WERI-Rb-1 (cell line): Measurements from ENCODE around the gene GRIK4.

Source experiments
- DNase-seq: peaks from one replicate; pipeline ENCODE4 v3.0.0-alpha.2; 2020
- H3K27ac ChIP-seq: fragments of 250-450 bp; sonication (Bioruptor Pico); 2 replicates; pipeline ENCODE4 v1.5.1; 2020; ENCODE audit warnings: mild to moderate bottlenecking, moderate library complexity
- H3K27me3 ChIP-seq: fragments of 250-450 bp; sonication (Bioruptor Pico); 2 replicates; pipeline ENCODE4 v1.5.1; 2021; ENCODE audit warnings: mild to moderate bottlenecking, low read depth, moderate library complexity; ENCODE audit not compliant: insufficient read depth, severe bottlenecking
- H3K36me3 ChIP-seq: fragments of 250-450 bp; sonication (Bioruptor Pico); 2 replicates; pipeline ENCODE4 v1.5.1; 2020; ENCODE audit warnings: mild to moderate bottlenecking, moderate library complexity
- H3K4me3 ChIP-seq: 2 replicates; pipeline ENCODE4 v1.5.1; 2011; ENCODE audit warnings: low read depth, mild to moderate bottlenecking, control low read depth, low read length
- H3K9me3 ChIP-seq: fragments of 250-450 bp; sonication (Bioruptor Pico); 2 replicates; pipeline ENCODE4 v1.5.1; 2021; ENCODE audit warnings: mild to moderate bottlenecking, moderate library complexity; ENCODE audit not compliant: severe bottlenecking
- TF ChIP-seq, protein P1 (sequence below): IDR thresholded peaks from 2 replicates; pipeline ENCODE4 v1.5.1; 2011; ENCODE audit warnings: low read depth, mild to moderate bottlenecking, control low read depth, inconsistent platforms, low read length

Gene GRIK4

GRCh38 chr11:120511820-120512738 lies 531 bp downstream of the GRIK4 start:
- H3K27ac ChIP-seq = no peak overlapping the region
- H3K9me3 ChIP-seq = no peaks in the 10 kb centered on the region
- H3K36me3 ChIP-seq = no peaks in the 10 kb centered on the region
- H3K4me3 ChIP-seq = peak overlapping the region; percentile 59
- peak; percentile 31 for DNase-seq
- TF ChIP-seq, protein P1, sequence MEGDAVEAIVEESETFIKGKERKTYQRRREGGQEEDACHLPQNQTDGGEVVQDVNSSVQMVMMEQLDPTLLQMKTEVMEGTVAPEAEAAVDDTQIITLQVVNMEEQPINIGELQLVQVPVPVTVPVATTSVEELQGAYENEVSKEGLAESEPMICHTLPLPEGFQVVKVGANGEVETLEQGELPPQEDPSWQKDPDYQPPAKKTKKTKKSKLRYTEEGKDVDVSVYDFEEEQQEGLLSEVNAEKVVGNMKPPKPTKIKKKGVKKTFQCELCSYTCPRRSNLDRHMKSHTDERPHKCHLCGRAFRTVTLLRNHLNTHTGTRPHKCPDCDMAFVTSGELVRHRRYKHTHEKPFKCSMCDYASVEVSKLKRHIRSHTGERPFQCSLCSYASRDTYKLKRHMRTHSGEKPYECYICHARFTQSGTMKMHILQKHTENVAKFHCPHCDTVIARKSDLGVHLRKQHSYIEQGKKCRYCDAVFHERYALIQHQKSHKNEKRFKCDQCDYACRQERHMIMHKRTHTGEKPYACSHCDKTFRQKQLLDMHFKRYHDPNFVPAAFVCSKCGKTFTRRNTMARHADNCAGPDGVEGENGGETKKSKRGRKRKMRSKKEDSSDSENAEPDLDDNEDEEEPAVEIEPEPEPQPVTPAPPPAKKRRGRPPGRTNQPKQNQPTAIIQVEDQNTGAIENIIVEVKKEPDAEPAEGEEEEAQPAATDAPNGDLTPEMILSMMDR = no peak
- no peaks in the 10 kb centered on the region for H3K27me3 ChIP-seq

- no peak overlapping the region for H3K27ac ChIP-seq
- H3K27me3 ChIP-seq = no peaks in the 10 kb centered on the region
- no peaks in the 10 kb centered on the region for H3K36me3 ChIP-seq
- no peaks in the 10 kb centered on the region for H3K9me3 ChIP-seq
- peak; percentile 31 for DNase-seq
- 0 out of 2 replicates have a peak overlapping the region, but pooled peaks have one; percentile 59 for H3K4me3 ChIP-seq
- TF ChIP-seq, protein P1 = 0 out of 2 replicates have a peak, but pooled peaks have one; percentile 25
Observed at GRCh38 chr11:120512739-120513435, 1.3 kb downstream of the GRIK4 start.

DNA sequence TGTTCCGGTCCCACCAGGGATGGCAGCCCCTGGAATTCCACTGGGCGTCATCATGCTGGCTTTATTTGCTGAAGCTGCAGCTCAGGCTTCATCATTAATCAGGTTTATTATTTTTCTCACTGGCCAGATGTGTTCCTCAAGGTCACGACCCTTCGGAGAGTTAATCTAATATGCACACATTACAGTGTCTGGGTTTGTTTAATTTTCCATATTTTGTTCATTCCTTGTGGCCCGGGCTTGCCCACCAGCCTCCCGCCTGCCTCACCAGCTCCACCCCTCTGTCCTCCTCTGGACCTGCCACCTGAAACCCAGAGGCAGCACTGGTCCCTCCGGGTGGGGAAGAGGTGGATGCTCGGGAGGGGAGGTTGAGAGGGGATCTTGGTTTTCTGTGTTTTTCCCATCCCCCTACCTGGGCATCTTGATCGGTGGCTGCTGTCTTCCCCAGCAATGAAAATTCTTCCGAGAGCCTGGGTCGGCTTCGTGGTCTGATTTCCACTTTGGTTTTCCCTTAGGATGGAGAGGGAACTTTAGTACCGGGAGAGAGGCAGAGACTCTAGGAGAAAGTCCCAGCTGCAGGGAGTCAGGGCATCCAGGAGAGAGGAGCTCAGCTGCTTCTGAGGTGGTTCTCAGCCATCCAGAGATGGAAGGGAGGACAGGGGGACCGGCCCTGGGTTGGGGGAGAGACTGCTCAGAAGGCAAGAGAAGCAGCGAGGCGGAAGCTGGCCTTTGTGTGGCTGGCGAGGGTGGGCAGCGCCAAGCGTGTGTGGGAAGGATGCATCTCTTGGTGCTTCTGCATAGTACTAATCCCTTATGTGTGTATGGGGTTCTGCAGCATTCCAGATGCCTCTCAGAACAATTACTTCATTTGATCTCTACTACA lies 2.1 kb downstream of the GRIK4 start:
- H3K4me3 ChIP-seq = no peak overlapping the region
- H3K36me3 ChIP-seq = no peaks in the 10 kb centered on the region
- DNase-seq = no peak
- H3K9me3 ChIP-seq = no peaks in the 10 kb centered on the region
- H3K27me3 ChIP-seq = no peaks in the 10 kb centered on the region
- H3K27ac ChIP-seq = no peak overlapping the region
- TF ChIP-seq, protein P1 = no peak

GRCh38 chr11:120514541-120515121 lies 3.1 kb downstream of the GRIK4 start:
- Histone ChIP-seq H3K27me3 (no peaks in the 10 kb centered on the region), H3K27ac (no peak overlapping the region), H3K4me3 (no peak overlapping the region), H3K36me3 (no peaks in the 10 kb centered on the region), H3K9me3 (no peaks in the 10 kb centered on the region)
- no peak for DNase-seq
- TF ChIP-seq, protein P1 = no peak

DNA sequence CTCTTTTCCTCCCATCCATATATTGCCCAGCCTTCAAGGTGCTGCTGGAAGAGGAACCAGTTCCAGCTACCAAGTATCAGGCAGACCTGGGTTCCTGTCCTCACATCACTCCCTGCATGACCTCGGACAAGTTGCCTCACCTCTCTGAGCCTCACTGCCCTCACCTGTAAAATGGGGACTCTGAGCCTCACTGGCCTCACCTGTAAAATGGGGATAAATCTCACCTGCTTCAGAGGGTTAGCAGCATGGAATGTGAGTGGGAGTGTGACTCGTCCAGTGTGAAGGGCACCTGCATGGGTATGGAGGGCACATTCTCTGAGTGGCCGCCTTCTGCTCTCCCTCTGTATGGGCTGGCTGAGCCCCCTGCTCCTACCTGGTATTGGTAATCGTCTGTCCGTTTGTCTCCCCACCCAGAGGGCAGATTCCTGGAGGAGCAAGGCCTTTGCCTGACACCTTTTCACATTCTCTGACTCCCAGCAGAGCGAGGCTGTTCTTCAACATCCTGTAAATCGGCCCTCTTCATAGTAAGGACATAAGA lies 3.7 kb downstream of the GRIK4 start:
- H3K4me3 ChIP-seq = no peak overlapping the region
- H3K36me3 ChIP-seq = no peaks in the 10 kb centered on the region
- H3K27me3 ChIP-seq = no peaks in the 10 kb centered on the region
- DNase-seq = no peak
- H3K9me3 ChIP-seq = no peaks in the 10 kb centered on the region
- no peak overlapping the region for H3K27ac ChIP-seq
- TF ChIP-seq, protein P1 = no peak
